HepG2 (cell line): Measurements from ENCODE around the gene SH3BP5. TPM values are rescaled to one million over a fixed set of nuclear protein-coding genes. Genes with fewer than 3 reads are reported as not detected.

Experiments used
- ARID4A ChIP-seq: sonication (generic); formaldehyde crosslinking; IDR thresholded peaks from 2 replicates; pipeline ENCODE4 v1.5.0; 2020; ENCODE audit warnings: mild to moderate bottlenecking, missing genetic modification reagents, borderline replicate concordance
- ATM ChIP-seq: fragments of 450-650 bp; IDR thresholded peaks from 2 replicates; pipeline ENCODE4 v1.7.1; 2017; ENCODE audit warnings: mild to moderate bottlenecking, borderline replicate concordance
- CHD2 ChIP-seq: IDR thresholded peaks from 2 replicates; pipeline ENCODE4 v1.6.1; 2011; ENCODE audit warnings: low read depth, low read length, improper control_type of control experiment
- GFI1 ChIP-seq: sonication (generic); formaldehyde crosslinking; IDR thresholded peaks from 2 replicates; pipeline ENCODE4 v1.5.0; 2020; ENCODE audit warnings: missing genetic modification reagents, mild to moderate bottlenecking, borderline replicate concordance
- HHEX ChIP-seq: IDR thresholded peaks from 2 replicates; pipeline ENCODE4 v1.6.1; 2016; ENCODE audit warnings: control low read depth
- HOXA5 ChIP-seq: sonication (generic); formaldehyde crosslinking; IDR thresholded peaks from 2 replicates; pipeline ENCODE4 v1.4.0; 2020; ENCODE audit warnings: missing genetic modification reagents
- HOXA7 ChIP-seq: sonication (generic); formaldehyde crosslinking; IDR thresholded peaks from 2 replicates; pipeline ENCODE4 v1.8.1; 2022; ENCODE audit warnings: mild to moderate bottlenecking, missing genetic modification reagents, moderate library complexity
- KLF16 ChIP-seq, 2 experiments: sonication (generic) in 1 of 2; formaldehyde crosslinking in 1 of 2; IDR thresholded peaks; 2 replicates each; pipeline versions ENCODE4 v1.6.1 to v1.8.0; 2016 to 2023; ENCODE audit warnings: missing genetic modification reagents in 2 of 2, missing compliant biosample characterization in 1 of 2
- NFATC3 ChIP-seq: sonication (generic); formaldehyde crosslinking; IDR thresholded peaks from 2 replicates; pipeline ENCODE4 v1.5.1; 2020; ENCODE audit warnings: mild to moderate bottlenecking, missing genetic modification reagents
- NFE2L2 ChIP-seq: fragments of 150-350 bp; IDR thresholded peaks from 2 replicates; pipeline ENCODE4 v1.6.1; 2014; ENCODE audit warnings: low read length
- PAWR ChIP-seq: sonication (generic); formaldehyde crosslinking; IDR thresholded peaks from 2 replicates; pipeline ENCODE4 v1.4.0; 2020; ENCODE audit warnings: missing genetic modification reagents, mild to moderate bottlenecking, borderline replicate concordance
- PBX2 ChIP-seq: IDR thresholded peaks from 2 replicates; pipeline ENCODE4 v1.6.1; 2016; ENCODE audit warnings: control low read depth
- PHF8 ChIP-seq: sonication (generic); formaldehyde crosslinking; IDR thresholded peaks from 2 replicates; pipeline ENCODE4 v1.5.0; 2020; ENCODE audit warnings: missing genetic modification reagents
- RFXANK ChIP-seq: IDR thresholded peaks from 2 replicates; pipeline ENCODE4 v1.6.1; 2016
- SOX6 ChIP-seq, 2 experiments: fragments of 450-650 bp in 1 of 2; sonication (generic) in 1 of 2; formaldehyde crosslinking in 1 of 2; IDR thresholded peaks; 2 replicates each; pipeline versions ENCODE4 v1.4.0 to v1.6.1; 2017 to 2020; ENCODE audit warnings: antibody characterized with exemption in 1 of 2, mild to moderate bottlenecking in 1 of 2, missing genetic modification reagents in 1 of 2
- STAG1 ChIP-seq: sonication (generic); formaldehyde crosslinking; IDR thresholded peaks from 2 replicates; pipeline ENCODE4 v1.4.0; 2020; ENCODE audit warnings: missing genetic modification reagents
- TBX2 ChIP-seq: sonication (generic); formaldehyde crosslinking; IDR thresholded peaks from 2 replicates; pipeline ENCODE4 v1.5.0; 2020; ENCODE audit warnings: missing genetic modification reagents, mild to moderate bottlenecking, borderline replicate concordance
- YEATS2 ChIP-seq: sonication (generic); formaldehyde crosslinking; IDR thresholded peaks from 2 replicates; pipeline ENCODE4 v1.4.0; 2020; ENCODE audit warnings: missing genetic modification reagents, borderline replicate concordance
- ZNF260 ChIP-seq: sonication (generic); formaldehyde crosslinking; IDR thresholded peaks from 2 replicates; pipeline ENCODE4 v1.4.0; 2020; ENCODE audit warnings: missing genetic modification reagents, low read depth, mild to moderate bottlenecking, borderline replicate concordance
- ZNF572 ChIP-seq: sonication (generic); formaldehyde crosslinking; IDR thresholded peaks from 2 replicates; pipeline ENCODE4 v1.5.1; 2020; ENCODE audit warnings: mild to moderate bottlenecking, missing genetic modification reagents
- ZNF747 ChIP-seq: sonication (generic); formaldehyde crosslinking; IDR thresholded peaks from 2 replicates; pipeline ENCODE4 v1.8.1; 2023; ENCODE audit warnings: missing genetic modification reagents, mild to moderate bottlenecking, borderline replicate concordance
- polyA plus RNA-seq, 8 experiments: library from polyadenylated mRNA; depleted of rRNA in 3 of 8; stranded (reverse) in 7 of 8; unstranded in 1 of 8; fragments of >200 nt; fragmentation: Illumina TruSeq in 4 of 8; extraction: Trizol in 4 of 8; gene quantifications; 2 replicates each; pipeline versions ENCODE4 v1.2.1 to v1.2.3, GENCODE V29; 2011 to 2016; ENCODE audit warnings: low read depth in 4 of 8, missing spikeins in 1 of 8, mixed read lengths in 1 of 8; ENCODE audit not compliant: insufficient read depth in 1 of 8
- total RNA-seq, 5 experiments: library from RNA; depleted of rRNA; stranded (reverse); fragments of >200 nt; fragmentation: Illumina TruSeq; extraction: Trizol; gene quantifications; 2 replicates each; pipeline ENCODE4 v1.2.3, GENCODE V29; 2016; ENCODE audit warnings: low read depth in 1 of 5
- TF ChIP-seq, protein P1 (sequence below): sonication (generic); formaldehyde crosslinking; IDR thresholded peaks from 2 replicates; pipeline ENCODE4 v1.4.0; 2020; ENCODE audit warnings: missing genetic modification reagents, borderline replicate concordance

Gene SH3BP5
- total and polyA plus RNA-seq, 2 of the 13 experiments (the other 11 are each of a cell fraction or from before 2014, with no cell fraction given): 0.09 to 0.16 TPM

DNA sequence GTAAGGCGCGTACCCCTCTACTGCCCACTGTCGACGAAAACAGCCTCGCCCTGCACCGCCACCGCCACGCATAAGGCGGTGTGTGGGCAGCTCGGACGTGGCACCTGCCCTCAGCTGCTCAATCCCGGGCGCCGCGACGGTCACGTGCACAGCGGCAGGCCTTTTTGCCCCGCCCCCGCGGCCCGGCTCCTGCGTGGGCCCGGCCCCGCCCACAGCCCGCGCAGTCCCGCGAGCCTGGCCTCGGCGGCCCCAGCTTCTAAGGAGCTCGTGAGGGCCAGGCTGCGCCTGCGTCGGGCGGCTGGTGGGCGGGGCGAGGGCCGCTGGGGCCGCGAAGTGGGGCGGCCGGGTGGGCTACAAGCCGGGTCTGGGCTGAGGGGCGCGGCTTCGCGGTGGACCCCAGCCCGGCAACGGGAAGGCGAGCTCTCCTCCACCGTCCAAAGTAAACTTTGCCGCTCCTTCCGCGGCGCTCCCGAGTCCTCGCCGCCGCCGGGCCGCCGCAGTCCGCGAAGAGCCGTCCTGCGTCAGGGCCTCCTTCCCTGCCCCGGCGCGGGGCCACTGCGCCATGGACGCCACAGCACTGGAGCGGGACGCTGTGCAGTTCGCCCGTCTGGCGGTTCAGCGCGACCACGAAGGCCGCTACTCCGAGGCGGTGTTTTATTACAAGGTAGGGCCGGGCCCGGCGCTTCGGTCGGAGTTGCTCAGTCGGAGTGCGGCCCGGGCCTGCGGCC is 126.3 kb downstream of the SH3BP5 start, which contains the start of gene CAPN7 (continued):
- TF ChIP-seq ZNF747 (CRISPR knock-in tag): 0 out of 2 replicates have a peak, but pooled peaks have one; percentile 30
- no peak for TF ChIP-seq RFXANK (CRISPR knock-in tag)
- 0 out of 2 replicates have a peak, but pooled peaks have one; percentile 22 for TF ChIP-seq STAG1 (CRISPR knock-in tag)
- no peak for TF ChIP-seq PBX2
- TF ChIP-seq HOXA5 (CRISPR knock-in tag): peak; percentile 84; the same call in 1 of the 2 replicates
- TF ChIP-seq CHD2: peak; percentile 88
- TF ChIP-seq ZNF572: peak; percentile 68; the same call in 1 of the 2 replicates
- TF ChIP-seq HOXA7: 0 out of 2 replicates have a peak, but pooled peaks have one; percentile 30
- 0 out of 2 replicates have a peak, but pooled peaks have one; percentile 2 for TF ChIP-seq PAWR (CRISPR knock-in tag)
- no peak for TF ChIP-seq HHEX
- TF ChIP-seq SOX6 (IDR thresholded peaks at IDR 0.05): no peak
- peak; percentile 35; the same call in 1 of the 2 replicates for TF ChIP-seq SOX6 (CRISPR knock-in tag; IDR thresholded peaks at IDR 0.05)
- TF ChIP-seq ARID4A (CRISPR knock-in tag): peak; percentile 95
- no peak for TF ChIP-seq NFATC3
- peak; percentile 59; the same call in 1 of the 2 replicates for TF ChIP-seq TBX2 (CRISPR knock-in tag)
- no peak for TF ChIP-seq NFE2L2
- TF ChIP-seq ZNF260: no peak
- no peak for TF ChIP-seq ATM
- TF ChIP-seq KLF16 (CRISPR knock-in tag; IDR thresholded peaks at IDR 0.05): peak in 1 of 2 experiments; percentile 6; a peak in 1 of 4 replicates
- TF ChIP-seq, protein P1, sequence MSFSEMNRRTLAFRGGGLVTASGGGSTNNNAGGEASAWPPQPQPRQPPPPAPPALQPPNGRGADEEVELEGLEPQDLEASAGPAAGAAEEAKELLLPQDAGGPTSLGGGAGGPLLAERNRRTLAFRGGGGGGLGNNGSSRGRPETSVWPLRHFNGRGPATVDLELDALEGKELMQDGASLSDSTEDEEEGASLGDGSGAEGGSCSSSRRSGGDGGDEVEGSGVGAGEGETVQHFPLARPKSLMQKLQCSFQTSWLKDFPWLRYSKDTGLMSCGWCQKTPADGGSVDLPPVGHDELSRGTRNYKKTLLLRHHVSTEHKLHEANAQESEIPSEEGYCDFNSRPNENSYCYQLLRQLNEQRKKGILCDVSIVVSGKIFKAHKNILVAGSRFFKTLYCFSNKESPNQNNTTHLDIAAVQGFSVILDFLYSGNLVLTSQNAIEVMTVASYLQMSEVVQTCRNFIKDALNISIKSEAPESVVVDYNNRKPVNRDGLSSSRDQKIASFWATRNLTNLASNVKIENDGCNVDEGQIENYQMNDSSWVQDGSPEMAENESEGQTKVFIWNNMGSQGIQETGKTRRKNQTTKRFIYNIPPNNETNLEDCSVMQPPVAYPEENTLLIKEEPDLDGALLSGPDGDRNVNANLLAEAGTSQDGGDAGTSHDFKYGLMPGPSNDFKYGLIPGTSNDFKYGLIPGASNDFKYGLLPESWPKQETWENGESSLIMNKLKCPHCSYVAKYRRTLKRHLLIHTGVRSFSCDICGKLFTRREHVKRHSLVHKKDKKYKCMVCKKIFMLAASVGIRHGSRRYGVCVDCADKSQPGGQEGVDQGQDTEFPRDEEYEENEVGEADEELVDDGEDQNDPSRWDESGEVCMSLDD (CRISPR knock-in tag): no peak
- peak; percentile 97 for TF ChIP-seq PHF8 (CRISPR knock-in tag)
- peak; percentile 60; the same call in 1 of the 2 replicates for TF ChIP-seq YEATS2 (CRISPR knock-in tag)
- no peak for TF ChIP-seq GFI1 (CRISPR knock-in tag)
